PFSK-1 (cell line): ENCODE measurements around the gene STK32A.

Experiments used
- FOXP2 ChIP-seq: optimal IDR thresholded peaks from 2 replicates; pipeline ENCODE3; 2011; ENCODE audit warnings: borderline replicate concordance, control low read depth, inconsistent platforms; ENCODE audit not compliant: insufficient read depth; ENCODE audit errors: extremely low read length, extremely low read depth
- POLR2AphosphoS5 ChIP-seq: IDR thresholded peaks from 2 replicates; pipeline ENCODE4 v1.6.1; 2012; ENCODE audit warnings: low read depth, mild to moderate bottlenecking, control low read depth, low read length, moderate library complexity
- REST ChIP-seq, 2 experiments: IDR thresholded peaks; 2 replicates each; pipeline versions ENCODE4 v1.6.1 to v1.8.0; 2011 to 2012; ENCODE audit warnings: low read depth in 2 of 2, low read length in 2 of 2, control low read depth in 1 of 2, inconsistent platforms in 1 of 2, mild to moderate bottlenecking in 1 of 2, moderate library complexity in 1 of 2; ENCODE audit not compliant: insufficient read depth in 1 of 2
- SIN3A ChIP-seq: IDR thresholded peaks from 2 replicates; pipeline ENCODE4 v1.6.1; 2012; ENCODE audit warnings: mild to moderate bottlenecking, low read length, moderate library complexity, borderline replicate concordance; ENCODE audit not compliant: insufficient read depth
- TAF1 ChIP-seq: IDR thresholded peaks from 2 replicates; pipeline ENCODE4 v1.6.1; 2012; ENCODE audit warnings: low read length, control low read depth, borderline replicate concordance; ENCODE audit not compliant: insufficient read depth

The STK32A gene

DNA sequence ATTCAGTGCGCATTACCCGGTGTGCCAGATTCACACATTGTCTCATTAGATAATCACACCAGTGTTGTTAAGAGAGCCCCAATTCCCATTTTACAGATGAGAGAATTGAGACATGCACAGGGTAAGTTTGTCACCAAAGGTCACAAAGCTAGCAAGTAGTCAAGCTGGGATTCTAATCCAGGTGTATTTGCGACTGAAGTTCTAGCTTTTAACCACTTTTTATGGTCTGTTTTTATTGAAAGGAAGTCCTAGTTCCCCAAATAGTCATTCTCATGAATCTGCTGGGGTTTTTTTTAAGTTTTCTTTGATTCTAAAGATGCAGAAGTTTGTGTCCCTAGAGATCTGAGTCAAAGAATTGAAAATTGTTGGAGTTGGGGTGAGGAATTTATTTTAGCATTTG, 138.5 kb downstream of the STK32A start:
- TF ChIP-seq REST (IDR thresholded peaks at IDR 0.05; ENCODE audit: insufficient read depth in 1 of 2, low read depth in 2 of 2, low read length in 2 of 2) (no peak), POLR2AphosphoS5 (no peak), TAF1 (no peak), SIN3A (no peak), FOXP2 (no peak)

GRCh38 chr5:147375151-147375550, 140.3 kb downstream of the STK32A start:
- TF ChIP-seq SIN3A (no peak), FOXP2 (no peak), REST (IDR thresholded peaks at IDR 0.05; ENCODE audit: insufficient read depth in 1 of 2, low read depth in 2 of 2, low read length in 2 of 2) (no peak), POLR2AphosphoS5 (no peak), TAF1 (no peak)

- no peak for TF ChIP-seq TAF1
- no peak for TF ChIP-seq REST (IDR thresholded peaks at IDR 0.05; ENCODE audit: insufficient read depth in 1 of 2, low read depth in 2 of 2, low read length in 2 of 2)
- no peak for TF ChIP-seq SIN3A
- TF ChIP-seq FOXP2: no peak
- TF ChIP-seq POLR2AphosphoS5: no peak
These were observed 142.9 kb downstream of the STK32A start for GRCh38 chr5:147377682-147378081.

DNA sequence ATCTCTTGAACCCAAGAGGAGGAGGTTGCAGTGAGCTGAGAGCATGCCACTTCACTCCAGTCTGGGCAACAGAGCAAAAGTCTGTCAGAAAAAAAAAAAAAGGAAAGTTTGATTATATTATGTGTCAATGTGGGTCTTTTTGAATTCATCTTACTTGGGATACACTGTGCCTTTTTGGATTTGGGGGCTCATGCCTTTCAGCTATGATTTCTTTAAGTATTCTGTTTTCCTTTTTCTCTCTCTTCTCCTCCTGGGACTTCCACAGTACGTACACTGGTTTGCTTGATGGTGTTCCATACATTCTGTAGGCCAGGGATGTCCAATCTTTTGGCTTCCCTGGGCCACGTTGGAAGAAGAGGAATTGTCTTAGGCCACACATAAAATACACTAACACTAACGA, 146.7 kb downstream of the STK32A start:
- TF ChIP-seq SIN3A (no peak), TAF1 (no peak), FOXP2 (no peak), REST (IDR thresholded peaks at IDR 0.05; ENCODE audit: insufficient read depth in 1 of 2, low read depth in 2 of 2, low read length in 2 of 2) (no peak), POLR2AphosphoS5 (no peak)

GRCh38 chr5:147382776-147383175, 147.9 kb downstream of the STK32A start:
- TF ChIP-seq FOXP2: no peak
- TF ChIP-seq TAF1: no peak
- TF ChIP-seq REST (IDR thresholded peaks at IDR 0.05; ENCODE audit: insufficient read depth in 1 of 2, low read depth in 2 of 2, low read length in 2 of 2): no peak
- TF ChIP-seq POLR2AphosphoS5: no peak
- no peak for TF ChIP-seq SIN3A
